Neural cell (in vitro differentiated cells): ENCODE measurements around the gene NADK. TPM values are rescaled to one million over a fixed set of nuclear protein-coding genes. Genes with fewer than 3 reads are reported as not detected.

Experiments used
- H2AFZ ChIP-seq: fragments of 200-600, 300-800 bp; sonication (generic), shearing (Covaris generic); 2 replicates; pipeline ENCODE4 v1.6.0; 2014; ENCODE audit warnings: low read depth, mild to moderate bottlenecking, antibody characterized with exemption, low read length, moderate library complexity
- H3F3A ChIP-seq: fragments of 200-600 bp; shearing (Covaris generic); 2 replicates; pipeline ENCODE4 v1.6.1; 2016; ENCODE audit warnings: mild to moderate bottlenecking, moderate library complexity, mixed read lengths, antibody characterized with exemption, low read length; ENCODE audit not compliant: insufficient read depth, poor library complexity, severe bottlenecking
- H3K27ac ChIP-seq: fragments of 200-600, 300-800 bp; sonication (generic), shearing (Covaris generic); 2 replicates; pipeline ENCODE4 v1.5.1; 2014; ENCODE audit warnings: mild to moderate bottlenecking, low read length, moderate library complexity
- H3K27me3 ChIP-seq: fragments of 300-800, 200-600 bp; sonication (generic), shearing (Covaris generic); 2 replicates; pipeline ENCODE4 v1.6.0; 2014; ENCODE audit warnings: mild to moderate bottlenecking, low read depth, low read length, moderate library complexity; ENCODE audit not compliant: insufficient read depth
- H3K36me3 ChIP-seq: fragments of 300-800, 200-600 bp; sonication (generic), shearing (Covaris generic); 2 replicates; pipeline ENCODE4 v1.5.1; 2014; ENCODE audit warnings: mild to moderate bottlenecking, antibody characterized with exemption, low read length, moderate library complexity; ENCODE audit not compliant: insufficient read depth
- H3K4me2 ChIP-seq: fragments of 300-800, 200-600 bp; sonication (generic), shearing (Covaris generic); 2 replicates; pipeline ENCODE4 v1.6.0; 2014; ENCODE audit warnings: mild to moderate bottlenecking, low read length
- H3K4me3 ChIP-seq: fragments of 300-800, 200-600 bp; sonication (generic), shearing (Covaris generic); 2 replicates; pipeline ENCODE4 v1.5.1; 2014; ENCODE audit warnings: mild to moderate bottlenecking, low read length, moderate library complexity
- H3K79me2 ChIP-seq: fragments of 200-600 bp; shearing (Covaris generic); replicated peaks from 2 replicates; pipeline ENCODE4 v1.6.0; 2014; ENCODE audit warnings: mild to moderate bottlenecking, low read length, moderate library complexity; ENCODE audit not compliant: insufficient read depth
- H3K9ac ChIP-seq: fragments of 300-800, 200-600 bp; sonication (generic), shearing (Covaris generic); 2 replicates; pipeline ENCODE4 v1.6.1; 2016; ENCODE audit warnings: mild to moderate bottlenecking, low read length, mixed read lengths
- H3K9me2 ChIP-seq: fragments of 200-600 bp; shearing (Covaris generic); 2 replicates; pipeline ENCODE4 v1.6.1; 2016; ENCODE audit warnings: mild to moderate bottlenecking, low read length, mixed read lengths; ENCODE audit not compliant: insufficient read depth
- H3K9me3 ChIP-seq: fragments of 200-600, 300-800 bp; sonication (generic), shearing (Covaris generic); 2 replicates; pipeline ENCODE4 v1.6.1; 2016; ENCODE audit warnings: mild to moderate bottlenecking, mixed run types, low read length, moderate library complexity, mixed read lengths
- H4K20me1 ChIP-seq: fragments of 200-600 bp; shearing (Covaris generic); 2 replicates; pipeline ENCODE4 v1.6.1; 2016; ENCODE audit warnings: mild to moderate bottlenecking, mixed run types; ENCODE audit not compliant: insufficient read depth
- CTCF ChIP-seq: fragments of 450-650 bp; IDR thresholded peaks from 2 replicates; pipeline ENCODE4 v1.5.1; 2014; ENCODE audit warnings: antibody characterized with exemption, mild to moderate bottlenecking, moderate library complexity; ENCODE audit not compliant: poor library complexity, severe bottlenecking
- EP300 ChIP-seq: fragments of 450-650 bp; conservative IDR thresholded peaks from 2 replicates; pipeline ENCODE4 v1.6.1; 2014; ENCODE audit warnings: antibody characterized with exemption, mild to moderate bottlenecking, moderate library complexity; ENCODE audit not compliant: poor library complexity, severe bottlenecking
- EZH2 ChIP-seq: fragments of 200-600, 300-800 bp; shearing (Covaris generic), sonication (generic); IDR thresholded peaks from 2 replicates; pipeline ENCODE4 v1.6.1; 2014; ENCODE audit warnings: antibody characterized with exemption, low read length, borderline replicate concordance, mild to moderate bottlenecking; ENCODE audit not compliant: insufficient read depth, poor library complexity, severe bottlenecking
- MXI1 ChIP-seq: fragments of 450-650 bp; conservative IDR thresholded peaks from 2 replicates; pipeline ENCODE4 v1.6.1; 2014; ENCODE audit warnings: antibody characterized with exemption, mild to moderate bottlenecking; ENCODE audit not compliant: poor library complexity, severe bottlenecking
- POLR2AphosphoS5 ChIP-seq: IDR thresholded peaks from 2 replicates; pipeline ENCODE4 v1.6.1; 2012
- RAD21 ChIP-seq: fragments of 450-650 bp; conservative IDR thresholded peaks from 2 replicates; pipeline ENCODE4 v1.6.1; 2014; ENCODE audit warnings: antibody characterized with exemption, mild to moderate bottlenecking, moderate library complexity
- REST ChIP-seq: IDR thresholded peaks from 2 replicates; pipeline ENCODE4 v1.6.1; 2012; ENCODE audit warnings: borderline replicate concordance
- SMC3 ChIP-seq: fragments of 450-650 bp; conservative IDR thresholded peaks from 2 replicates; pipeline ENCODE4 v1.6.1; 2014; ENCODE audit warnings: antibody characterized with exemption, mild to moderate bottlenecking, moderate library complexity; ENCODE audit not compliant: poor library complexity
- TAF1 ChIP-seq: IDR thresholded peaks from 2 replicates; pipeline ENCODE4 v1.6.1; 2012; ENCODE audit warnings: low read depth
- polyA plus RNA-seq: library from polyadenylated mRNA; depleted of rRNA; stranded (reverse); fragments of >200 nt; gene quantifications from 2 replicates; pipeline ENCODE4 v1.2.3, GENCODE V29; 2014

Gene NADK
- polyA plus RNA-seq, 1 donor from 2014 or later: 38.5 TPM

- peaks cover 13% of the 10 kb centered on the region for H4K20me1 ChIP-seq
- no peaks in the 10 kb centered on the region for H3K9me2 ChIP-seq
- H3K79me2 ChIP-seq: peaks cover 35% of the 10 kb centered on the region
- no peaks in the 10 kb centered on the region for H3K9me3 ChIP-seq
- H3F3A ChIP-seq: no peaks in the 10 kb centered on the region
- no peak overlapping the region for H3K9ac ChIP-seq
- H3K27ac ChIP-seq: no peak overlapping the region
- no peaks in the 10 kb centered on the region for H3K27me3 ChIP-seq
- H2AFZ ChIP-seq: no peak overlapping the region
- H3K4me3 ChIP-seq: no peak overlapping the region
- H3K4me2 ChIP-seq: no peak overlapping the region
- no peak for TF ChIP-seq MXI1
- no peak for TF ChIP-seq REST
- no peak for TF ChIP-seq EP300
- TF ChIP-seq TAF1: no peak
- TF ChIP-seq EZH2: no peak
- H3K36me3 ChIP-seq: peaks cover 16% of the 10 kb centered on the region
These were observed 41.5 kb upstream of the NADK start for GRCh38 chr1:1819762-1820161.

GRCh38 chr1:1817221-1817620 is 39.0 kb upstream of the NADK start:
- H4K20me1 ChIP-seq: peaks cover 13% of the 10 kb centered on the region
- TF ChIP-seq EP300 (no peak), REST (no peak), TAF1 (no peak), POLR2AphosphoS5 (no peak), SMC3 (no peak), RAD21 (no peak), CTCF (no peak), MXI1 (no peak), EZH2 (no peak)
- no peak overlapping the region for H3K4me2 ChIP-seq
- no peaks in the 10 kb centered on the region for H3K9me3 ChIP-seq
- H3F3A ChIP-seq: no peaks in the 10 kb centered on the region
- H3K27ac ChIP-seq: no peak overlapping the region
- no peak overlapping the region for H2AFZ ChIP-seq
- H3K27me3 ChIP-seq: no peaks in the 10 kb centered on the region
- no peaks in the 10 kb centered on the region for H3K9me2 ChIP-seq
- no peak overlapping the region for H3K4me3 ChIP-seq
- peaks cover 36% of the 10 kb centered on the region for H3K79me2 ChIP-seq
- H3K36me3 ChIP-seq: peaks cover 16% of the 10 kb centered on the region
- H3K9ac ChIP-seq: no peak overlapping the region
